CD8-positive, alpha-beta memory T cell (primary cell): ENCODE measurements around the gene RAB11FIP4. TPM values are rescaled to one million over a fixed set of nuclear protein-coding genes. Genes with fewer than 3 reads are reported as not detected.
A peak's percentile ranks its signal among the peaks of the same experiment; 100 is the strongest.

ENCODE experiments used
- CTCF ChIA-PET: fragments of 350-600 bp; sonication (Branson Sonifier 250); formaldehyde crosslinking; loops from one replicate; lab custom pipeline; 2021; ENCODE audit warnings: antibody characterized with exemption; lab: Charles Lee
- POLR2A ChIA-PET: fragments of 350-600 bp; sonication (Branson Sonifier 250); formaldehyde crosslinking; loops from one replicate; lab custom pipeline; 2021; ENCODE audit warnings: antibody characterized with exemption; lab: Charles Lee
- DNase-seq, 5 donors: peaks; one replicate each; pipeline versions ENCODE4 v3.0.0 to v3.0.0-alpha.2; 2020 to 2022; ENCODE audit warnings: mixed read lengths in 1 of 5
- H3K27ac ChIP-seq: one replicate; pipeline ENCODE4 v1.7.0; 2013; ENCODE audit warnings: low read depth, mild to moderate bottlenecking, low read length, moderate library complexity
- H3K27me3 ChIP-seq: 2 replicates; pipeline ENCODE4 v1.7.0; 2013; ENCODE audit warnings: low read length, mild to moderate bottlenecking; ENCODE audit not compliant: insufficient read depth, poor library complexity, severe bottlenecking
- H3K36me3 ChIP-seq: 2 replicates; pipeline ENCODE4 v1.7.0; 2013; ENCODE audit warnings: mild to moderate bottlenecking, low read length, moderate library complexity; ENCODE audit not compliant: insufficient read depth
- H3K4me1 ChIP-seq: 2 replicates; pipeline ENCODE4 v1.7.0; 2013; ENCODE audit warnings: mild to moderate bottlenecking, low read length, moderate library complexity; ENCODE audit not compliant: insufficient read depth
- H3K4me3 ChIP-seq: 2 replicates; pipeline ENCODE4 v1.7.0; 2013; ENCODE audit warnings: mild to moderate bottlenecking, low read length
- H3K9me3 ChIP-seq: 2 replicates; pipeline ENCODE4 v1.7.0; 2013; ENCODE audit warnings: mild to moderate bottlenecking, low read length
- H3K27ac Mint-ChIP-seq, 8 donors: one replicate each; pipeline ENCODE4 v1.8.0; 2020 to 2021; ENCODE audit warnings: mixed read lengths in 8 of 8, mild to moderate bottlenecking in 6 of 8, inconsistent platforms in 3 of 8, moderate library complexity in 3 of 8
- H3K27me3 Mint-ChIP-seq, 2 donors: one replicate each; pipeline ENCODE4 v1.8.0; 2020 to 2021; ENCODE audit warnings: mixed read lengths in 2 of 2, mild to moderate bottlenecking in 1 of 2, moderate library complexity in 1 of 2
- H3K36me3 Mint-ChIP-seq, 3 donors: one replicate each; pipeline ENCODE4 v1.8.0; 2020 to 2021; ENCODE audit warnings: mixed read lengths in 3 of 3, inconsistent platforms in 1 of 3, mild to moderate bottlenecking in 1 of 3
- H3K4me1 Mint-ChIP-seq, 3 donors: one replicate each; pipeline ENCODE4 v1.8.0; 2020 to 2021; ENCODE audit warnings: mixed read lengths in 3 of 3, inconsistent platforms in 1 of 3, mild to moderate bottlenecking in 1 of 3
- H3K4me3 Mint-ChIP-seq, 7 donors: one replicate each; pipeline ENCODE4 v1.8.0; 2020 to 2021; ENCODE audit warnings: mixed read lengths in 7 of 7, mild to moderate bottlenecking in 6 of 7, moderate library complexity in 4 of 7, inconsistent platforms in 2 of 7
- H3K9me3 Mint-ChIP-seq, 5 donors: one replicate each; pipeline ENCODE4 v1.8.0; 2020 to 2022; ENCODE audit warnings: mixed read lengths in 5 of 5, mild to moderate bottlenecking in 3 of 5, moderate library complexity in 2 of 5, inconsistent platforms in 1 of 5
- polyA plus RNA-seq: library from polyadenylated mRNA; unstranded; fragments of 300-500 nt; fragmentation: Illumina TruSeq; gene quantifications from one replicate; pipeline ENCODE4 v1.2.3, GENCODE V29; 2021
- total RNA-seq, 2 experiments: library from RNA; stranded (reverse); gene quantifications; one replicate each; pipeline ENCODE4 v1.2.3, GENCODE V29; 2021

RAB11FIP4 gene
- total and polyA plus RNA-seq, 3 experiments from 2014 or later: 15.1 to 26.8 (median 17.4) TPM

DNA sequence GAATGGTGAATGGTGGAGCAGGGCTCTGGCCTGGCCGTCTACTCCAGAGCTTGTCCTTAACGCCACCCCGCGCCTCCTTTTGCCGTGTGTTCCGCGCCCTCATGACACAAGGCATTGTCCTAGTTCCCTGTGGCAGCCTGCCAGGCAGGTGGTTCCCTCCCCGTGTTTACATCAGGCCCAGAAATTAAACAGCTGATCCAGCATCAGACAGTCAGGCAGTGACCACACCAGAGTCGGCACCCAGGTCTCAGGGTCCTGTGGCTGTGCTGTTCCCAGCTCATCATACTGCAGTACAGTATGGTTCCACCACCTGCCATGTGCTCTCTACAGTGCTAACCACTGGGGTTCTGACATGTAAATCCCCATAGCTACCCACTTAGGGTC lies 119.7 kb downstream of the RAB11FIP4 start:
- Mint-ChIP-seq H3K9me3 (no peaks in the 10 kb centered on the region), H3K36me3 (peaks cover 0 to 6% (median 1%) of the 10 kb centered on the region in 3 donors), H3K4me1 (peaks cover 68 to 85% (median 76%) of the 10 kb centered on the region in 3 donors), H3K4me3 (peak overlapping the region in 6 of 7 donors; percentile 36 to 94 (median 86)), H3K27me3 (no peaks in the 10 kb centered on the region), H3K27ac (peak overlapping the region; percentile 92 to 100 (median 98))
- Histone ChIP-seq H3K27me3 (no peaks in the 10 kb centered on the region), H3K4me3 (no peak overlapping the region), H3K4me1 (peaks cover 74% of the 10 kb centered on the region), H3K27ac (peak overlapping the region; percentile 25), H3K36me3 (no peaks in the 10 kb centered on the region), H3K9me3 (no peaks in the 10 kb centered on the region)
- CTCF ChIA-PET: interaction anchor here (0.7 to 5.6 kb wide), 8 partner anchors 10 to 121 kb away, joined by 3 to 48 read pairs (median 11); no protein-coding TSS in a partner anchor
- DNase-seq: peak in 1 of 5 donors; percentile 33
- POLR2A ChIA-PET: interaction anchor here (1.1 to 5.0 kb wide), 2 partner anchors 18 to 23 kb away, joined by 3 to 51 read pairs; no protein-coding TSS in a partner anchor

DNA sequence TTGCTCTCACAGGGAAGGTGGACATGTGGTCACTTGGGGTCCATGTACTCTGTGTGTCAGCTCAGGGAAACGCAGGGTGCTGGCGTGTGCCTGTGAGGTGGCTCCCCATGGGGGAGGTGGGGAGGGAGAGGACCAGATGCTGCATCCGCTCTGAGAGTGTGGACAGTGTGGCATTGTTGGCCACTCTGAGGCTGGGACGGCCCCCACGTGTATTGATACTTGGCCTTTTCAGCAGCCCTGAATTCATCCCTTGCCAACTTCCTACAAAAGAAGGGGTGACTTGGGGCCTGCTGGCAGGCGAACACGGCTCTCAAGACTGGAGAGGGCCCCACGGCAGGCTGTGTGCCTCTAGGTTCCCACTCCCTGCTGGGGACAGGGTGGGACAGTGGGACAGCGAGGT lies 120.1 kb downstream of the RAB11FIP4 start:
- H3K27ac ChIP-seq: peak overlapping the region; percentile 25
- POLR2A ChIA-PET: interaction anchor here (1.1 to 5.0 kb wide), 2 partner anchors 19 to 23 kb away, joined by 3 to 51 read pairs; no protein-coding TSS in a partner anchor
- peak in 1 of 5 donors; percentile 42 for DNase-seq
- H3K27me3 ChIP-seq: no peaks in the 10 kb centered on the region
- H3K27me3 Mint-ChIP-seq: no peaks in the 10 kb centered on the region
- H3K4me3 Mint-ChIP-seq: peak overlapping the region in 1 of 7 donors; percentile 36
- peaks cover 66 to 84% (median 73%) of the 10 kb centered on the region in 3 donors for H3K4me1 Mint-ChIP-seq
- H3K36me3 Mint-ChIP-seq: peaks cover 0 to 6% (median 1%) of the 10 kb centered on the region in 3 donors
- H3K9me3 ChIP-seq: no peaks in the 10 kb centered on the region
- CTCF ChIA-PET: interaction anchor here (0.7 to 5.6 kb wide), 8 partner anchors 11 to 122 kb away, joined by 3 to 48 read pairs (median 6); no protein-coding TSS in a partner anchor
- peaks cover 72% of the 10 kb centered on the region for H3K4me1 ChIP-seq
- H3K27ac Mint-ChIP-seq: peak overlapping the region; percentile 92 to 100 (median 98)
- H3K9me3 Mint-ChIP-seq: no peaks in the 10 kb centered on the region
- H3K36me3 ChIP-seq: no peaks in the 10 kb centered on the region
- no peak overlapping the region for H3K4me3 ChIP-seq

DNA sequence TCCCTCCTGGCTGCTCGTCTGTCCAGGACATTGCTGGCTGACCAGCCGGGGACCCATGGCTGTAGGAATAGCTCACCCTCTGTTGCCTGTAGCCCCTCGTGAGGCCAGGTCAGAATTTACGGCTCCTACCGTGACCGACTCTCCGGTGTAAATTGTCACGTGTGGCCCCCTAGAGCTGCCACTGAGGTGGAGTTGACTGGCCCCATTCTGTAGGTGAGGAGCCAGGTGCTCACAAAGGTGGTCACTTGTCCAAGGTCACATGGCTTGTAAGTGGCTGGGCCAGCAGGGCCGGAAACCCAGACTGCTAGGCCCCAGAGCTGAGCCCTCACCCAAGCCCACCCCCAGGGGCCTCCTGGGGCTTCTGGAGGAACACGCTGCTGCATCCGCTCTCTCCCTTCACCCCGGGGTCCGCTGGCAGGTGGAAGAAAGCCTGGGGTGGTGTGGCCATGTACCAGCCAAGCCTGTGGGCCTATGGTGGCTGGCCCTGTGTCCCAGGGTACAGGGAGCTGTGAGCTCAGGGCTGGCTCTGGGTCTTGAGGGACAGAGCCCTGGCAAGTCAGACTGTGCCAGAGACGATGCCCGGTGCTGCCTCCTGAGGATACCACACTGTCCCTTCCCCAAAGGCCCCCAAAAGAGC lies 120.7 kb downstream of the RAB11FIP4 start:
- no peaks in the 10 kb centered on the region for H3K27me3 ChIP-seq
- H3K27me3 Mint-ChIP-seq: no peaks in the 10 kb centered on the region
- peak in 1 of 5 donors; percentile 43 for DNase-seq
- no peaks in the 10 kb centered on the region for H3K9me3 ChIP-seq
- H3K4me1 ChIP-seq: peaks cover 66% of the 10 kb centered on the region
- H3K4me1 Mint-ChIP-seq: peaks cover 62 to 81% (median 66%) of the 10 kb centered on the region in 3 donors
- H3K4me3 ChIP-seq: no peak overlapping the region
- peaks cover 0 to 6% (median 1%) of the 10 kb centered on the region in 3 donors for H3K36me3 Mint-ChIP-seq
- peak overlapping the region in 2 of 7 donors; percentile 24 to 44 for H3K4me3 Mint-ChIP-seq
- ChIA-PET POLR2A (interaction anchor here (1.1 to 5.0 kb wide), 2 partner anchors 19 to 24 kb away, joined by 3 to 51 read pairs; no protein-coding TSS in a partner anchor), CTCF (interaction anchor here (1.3 to 5.6 kb wide), 5 partner anchors 13 to 75 kb away, joined by 3 to 48 read pairs (median 5); no protein-coding TSS in a partner anchor)
- H3K36me3 ChIP-seq: no peaks in the 10 kb centered on the region
- peak overlapping the region in 7 of 8 donors; percentile 35 to 91 (median 67) for H3K27ac Mint-ChIP-seq
- no peak overlapping the region for H3K27ac ChIP-seq
- H3K9me3 Mint-ChIP-seq: no peaks in the 10 kb centered on the region

DNA sequence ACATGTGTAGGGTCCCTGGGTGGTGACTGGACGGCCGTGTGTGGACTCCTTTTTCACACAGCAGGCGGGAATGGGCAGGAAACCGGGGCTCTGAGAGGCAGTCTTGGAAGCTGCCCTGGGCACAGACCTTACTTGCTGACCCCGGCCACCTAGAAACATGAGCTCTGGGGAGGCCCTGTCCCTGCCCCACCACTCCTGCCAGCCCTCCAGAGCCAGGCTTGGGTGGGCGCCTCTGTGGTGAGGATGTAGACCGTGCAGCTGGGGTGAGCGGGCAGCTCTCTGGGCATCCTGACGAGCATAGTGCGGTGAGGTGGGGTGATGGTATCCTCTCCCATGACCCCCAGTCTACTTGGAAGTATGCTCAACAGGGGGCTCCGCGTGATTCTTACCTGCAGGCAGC lies 121.3 kb downstream of the RAB11FIP4 start:
- POLR2A ChIA-PET: interaction anchor here (5.0 kb wide), 1 partner anchor 25 kb away, joined by 51 read pairs; no protein-coding TSS in a partner anchor
- peak overlapping the region in 1 of 7 donors; percentile 44 for H3K4me3 Mint-ChIP-seq
- no peaks in the 10 kb centered on the region for H3K36me3 ChIP-seq
- peak in 1 of 5 donors; percentile 24 for DNase-seq
- H3K9me3 Mint-ChIP-seq: no peaks in the 10 kb centered on the region
- H3K27me3 ChIP-seq: no peaks in the 10 kb centered on the region
- CTCF ChIA-PET: interaction anchor here (1.3 to 5.6 kb wide), 4 partner anchors 12 to 76 kb away, joined by 3 to 48 read pairs (median 4); no protein-coding TSS in a partner anchor
- peak overlapping the region in 6 of 8 donors; percentile 17 to 85 (median 60) for H3K27ac Mint-ChIP-seq
- no peaks in the 10 kb centered on the region for H3K9me3 ChIP-seq
- H3K4me1 Mint-ChIP-seq: peaks cover 59 to 81% (median 62%) of the 10 kb centered on the region in 3 donors
- no peaks in the 10 kb centered on the region for H3K27me3 Mint-ChIP-seq
- no peak overlapping the region for H3K27ac ChIP-seq
- H3K36me3 Mint-ChIP-seq: peaks cover 0 to 9% (median 2%) of the 10 kb centered on the region in 3 donors
- H3K4me3 ChIP-seq: no peak overlapping the region
- H3K4me1 ChIP-seq: peaks cover 64% of the 10 kb centered on the region

DNA sequence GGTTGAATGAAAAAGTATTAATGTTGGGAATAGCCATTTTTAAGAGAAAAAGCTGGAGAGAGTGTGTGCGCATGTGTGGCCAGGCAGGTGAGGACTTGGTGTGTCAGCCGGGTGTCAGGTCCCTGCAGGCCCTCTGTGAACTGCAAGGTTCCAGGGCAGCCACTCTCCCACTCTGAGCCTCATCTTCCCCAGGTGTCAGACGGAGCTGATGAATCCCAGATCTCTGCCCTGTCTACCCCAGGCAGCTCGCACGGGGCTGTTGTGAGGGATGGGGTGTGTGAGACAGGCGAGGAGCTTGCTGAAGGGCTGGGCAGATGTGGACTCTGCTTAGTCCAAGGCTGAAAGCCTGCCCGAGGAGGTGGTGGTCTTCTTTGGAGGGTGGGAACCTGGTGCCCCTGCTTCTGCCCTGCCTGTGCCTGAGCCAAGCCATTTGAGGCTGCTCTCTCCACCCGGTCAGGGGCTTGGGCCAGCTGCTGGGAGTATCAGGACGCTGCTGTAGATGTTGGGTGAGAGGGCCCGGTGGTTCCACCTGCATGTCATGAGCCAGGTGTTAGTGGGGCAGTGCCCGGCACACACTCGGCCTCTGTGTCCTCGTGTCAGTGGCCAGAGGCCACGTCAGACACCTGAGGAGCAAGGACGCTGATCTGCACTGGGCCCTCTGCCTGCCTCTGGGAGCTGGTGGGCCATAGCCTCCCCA lies 122.4 kb downstream of the RAB11FIP4 start:
- Histone ChIP-seq H3K27me3 (no peaks in the 10 kb centered on the region), H3K4me1 (peaks cover 55% of the 10 kb centered on the region), H3K27ac (no peak overlapping the region), H3K4me3 (no peak overlapping the region), H3K9me3 (no peaks in the 10 kb centered on the region), H3K36me3 (no peaks in the 10 kb centered on the region)
- ChIA-PET CTCF (interaction anchor here (0.9 to 1.9 kb wide), 3 partner anchors 11 to 77 kb away, joined by 3 to 5 read pairs (median 3); no protein-coding TSS in a partner anchor), POLR2A (no interaction called here)
- Mint-ChIP-seq H3K9me3 (no peaks in the 10 kb centered on the region), H3K36me3 (peaks cover 0 to 18% (median 3%) of the 10 kb centered on the region in 3 donors), H3K4me1 (peaks cover 49 to 76% (median 52%) of the 10 kb centered on the region in 3 donors), H3K27ac (peak overlapping the region; percentile 29 to 92 (median 77)), H3K27me3 (no peaks in the 10 kb centered on the region), H3K4me3 (no peak overlapping the region)
- DNase-seq: peak in 1 of 5 donors; percentile 26

DNA sequence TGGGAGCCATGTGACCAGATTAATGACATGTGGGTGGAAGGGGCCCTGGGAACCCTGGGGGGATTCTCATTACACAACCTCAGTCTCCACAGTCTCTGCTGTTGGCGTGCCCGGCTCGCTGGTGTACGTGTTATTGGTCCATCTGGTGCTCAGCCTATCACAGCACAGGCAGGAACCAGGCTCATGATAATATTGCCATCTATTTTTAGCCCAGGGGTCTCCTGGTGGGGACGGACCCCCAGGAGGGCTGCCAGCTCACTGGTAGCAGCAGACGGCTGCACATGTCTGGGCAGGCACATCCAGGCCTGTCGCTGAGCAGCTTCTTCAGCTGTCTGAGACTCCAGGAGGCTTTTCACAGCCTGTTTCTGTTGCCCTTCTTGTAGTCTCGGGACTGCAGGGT lies 123.8 kb downstream of the RAB11FIP4 start:
- H3K27me3 Mint-ChIP-seq: no peaks in the 10 kb centered on the region
- peaks cover 37 to 65% (median 38%) of the 10 kb centered on the region in 3 donors for H3K4me1 Mint-ChIP-seq
- Histone ChIP-seq H3K9me3 (no peaks in the 10 kb centered on the region), H3K27ac (no peak overlapping the region), H3K4me1 (peaks cover 42% of the 10 kb centered on the region), H3K4me3 (no peak overlapping the region), H3K27me3 (no peaks in the 10 kb centered on the region), H3K36me3 (peaks cover 4% of the 10 kb centered on the region)
- peaks cover 0 to 24% (median 2%) of the 10 kb centered on the region in 3 donors for H3K36me3 Mint-ChIP-seq
- ChIA-PET POLR2A (interaction anchor here (0.9 kb wide), 1 partner anchor 21 kb away, joined by 3 read pairs; no protein-coding TSS in a partner anchor), CTCF (interaction anchor here (0.7 kb wide), 2 partner anchors 15 to 78 kb away, joined by 3 read pairs; no protein-coding TSS in a partner anchor)
- H3K27ac Mint-ChIP-seq: peak overlapping the region in 5 of 8 donors; percentile 43 to 88 (median 79)
- H3K9me3 Mint-ChIP-seq: no peaks in the 10 kb centered on the region
- DNase-seq: no peak
- no peak overlapping the region for H3K4me3 Mint-ChIP-seq

DNA sequence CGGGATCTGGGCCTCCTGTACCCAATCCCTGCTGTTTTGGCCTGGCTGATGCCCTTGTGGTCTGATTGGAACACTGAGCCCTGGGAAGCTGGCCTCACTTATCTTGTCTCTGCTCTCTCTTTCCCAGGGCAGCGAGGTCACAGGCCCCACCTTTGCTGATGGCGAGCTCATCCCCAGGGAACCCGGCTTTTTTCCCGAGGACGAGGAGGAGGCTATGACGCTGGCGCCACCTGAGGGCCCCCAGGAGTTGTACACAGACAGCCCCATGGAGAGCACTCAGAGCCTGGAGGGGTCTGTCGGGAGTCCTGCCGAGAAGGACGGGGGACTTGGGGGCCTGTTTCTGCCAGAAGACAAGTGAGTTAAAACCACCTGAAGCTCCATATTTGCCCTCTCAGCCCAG lies 126.0 kb downstream of the RAB11FIP4 start:
- peak in 1 of 5 donors; percentile 40 for DNase-seq

More for the DNA sequence above, 126.0 kb downstream of the RAB11FIP4 start:
- ChIA-PET POLR2A (no interaction called here), CTCF (interaction anchor here (0.9 to 1.6 kb wide), 5 partner anchors 8 to 88 kb away, joined by 3 to 5 read pairs (median 3); no protein-coding TSS in a partner anchor)
- no peaks in the 10 kb centered on the region for H3K27me3 ChIP-seq
- no peak overlapping the region for H3K27ac ChIP-seq
- H3K4me3 ChIP-seq: no peak overlapping the region
- Mint-ChIP-seq H3K36me3 (peaks cover 0 to 42% (median 2%) of the 10 kb centered on the region in 3 donors), H3K27ac (peak overlapping the region in 3 of 8 donors; percentile 35 to 56 (median 38)), H3K9me3 (no peaks in the 10 kb centered on the region), H3K4me3 (peak overlapping the region in 1 of 7 donors; percentile 2), H3K27me3 (no peaks in the 10 kb centered on the region), H3K4me1 (peaks cover 21 to 43% (median 22%) of the 10 kb centered on the region in 3 donors)
- H3K9me3 ChIP-seq: no peaks in the 10 kb centered on the region
- H3K36me3 ChIP-seq: peaks cover 15% of the 10 kb centered on the region
- H3K4me1 ChIP-seq: peaks cover 19% of the 10 kb centered on the region
